ENCODE measurements around the gene HAPSTR1.
A peak's percentile ranks its signal among the peaks of the same experiment; 100 is the strongest.
"Not testable (repeated sequence)": the region's sequence is repeated elsewhere in the genome, so short reads cannot be mapped to it uniquely, and the experiment has no call there.

Gene HAPSTR1, protein sequence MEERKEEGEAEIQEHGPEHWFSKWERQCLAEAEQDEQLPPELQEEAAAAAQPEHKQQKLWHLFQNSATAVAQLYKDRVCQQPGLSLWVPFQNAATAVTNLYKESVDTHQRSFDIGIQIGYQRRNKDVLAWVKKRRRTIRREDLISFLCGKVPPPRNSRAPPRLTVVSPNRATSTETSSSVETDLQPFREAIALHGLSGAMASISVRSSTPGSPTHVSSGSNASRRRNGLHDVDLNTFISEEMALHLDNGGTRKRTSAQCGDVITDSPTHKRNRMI

DNA sequence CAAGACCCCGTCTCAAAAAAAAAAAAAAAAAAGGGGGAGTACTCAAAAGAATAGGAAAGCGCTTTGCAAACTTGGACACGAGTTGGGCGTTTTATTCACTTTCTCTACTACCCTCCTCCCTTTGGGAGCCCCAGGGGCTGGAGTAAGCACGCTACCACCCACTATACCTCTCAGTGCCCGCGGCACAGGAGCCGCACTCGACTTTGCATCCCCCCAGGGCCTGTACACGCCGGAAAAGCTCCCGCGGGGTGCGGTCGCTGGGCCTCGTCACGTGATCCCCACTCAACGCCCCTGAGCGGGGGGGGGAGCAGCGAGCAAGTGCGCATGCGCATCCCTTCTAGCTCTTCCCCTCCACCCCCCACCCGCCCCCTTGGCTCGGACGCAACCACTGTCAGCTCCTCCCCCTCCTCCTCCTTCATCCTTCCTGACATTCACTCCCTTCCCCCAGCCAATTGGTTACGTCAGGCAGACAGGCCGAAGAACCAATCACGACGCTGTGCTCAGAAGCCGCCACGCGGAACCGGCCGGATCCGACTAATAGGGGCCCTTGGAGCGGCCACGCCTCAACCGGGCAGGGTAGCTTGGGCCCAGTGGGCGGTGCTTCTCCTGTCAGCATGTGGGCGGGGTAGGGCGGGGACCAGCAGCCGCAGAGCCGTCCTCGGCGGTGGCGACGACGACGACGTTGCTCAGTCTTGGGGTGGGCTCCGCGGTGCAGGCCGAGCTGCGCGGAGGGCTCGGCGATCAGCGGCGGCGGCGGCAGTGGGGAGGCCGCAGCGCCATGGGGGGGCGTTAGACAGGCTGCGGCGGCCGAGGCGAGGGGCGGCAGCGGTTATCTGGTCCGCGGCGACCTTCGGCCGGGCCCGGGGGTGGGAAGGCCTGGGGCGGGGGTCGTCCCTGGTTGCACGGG, at the start of gene HAPSTR1:
HAPSTR1 (plus strand) TSS at position 685 of the 907 bp plus-strand sequence. CDS start 401 bp downstream, outside the sequence.
- DNase-seq, result peak; percentile 93

DNA sequence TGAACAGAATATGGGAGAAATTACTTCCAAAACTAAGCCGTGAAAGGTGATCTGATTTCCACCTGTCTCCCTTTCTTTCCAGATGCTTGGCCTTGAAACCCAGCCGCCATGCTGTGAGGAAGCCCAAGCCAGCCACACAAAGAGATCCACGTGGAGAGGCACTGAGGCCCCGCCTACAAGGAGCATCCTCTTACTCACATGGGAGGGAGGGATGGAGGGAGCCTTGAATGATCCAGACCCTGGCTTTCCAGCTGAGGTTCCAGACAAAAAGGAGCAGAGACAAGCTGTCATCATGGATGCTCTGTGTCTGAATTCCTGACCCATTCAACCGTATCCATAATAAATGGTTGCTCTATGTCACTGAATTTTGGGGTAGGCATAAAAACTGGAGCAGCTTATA, 48.9 kb upstream of the HAPSTR1 start:
- DNase-seq, result no peak

DNA sequence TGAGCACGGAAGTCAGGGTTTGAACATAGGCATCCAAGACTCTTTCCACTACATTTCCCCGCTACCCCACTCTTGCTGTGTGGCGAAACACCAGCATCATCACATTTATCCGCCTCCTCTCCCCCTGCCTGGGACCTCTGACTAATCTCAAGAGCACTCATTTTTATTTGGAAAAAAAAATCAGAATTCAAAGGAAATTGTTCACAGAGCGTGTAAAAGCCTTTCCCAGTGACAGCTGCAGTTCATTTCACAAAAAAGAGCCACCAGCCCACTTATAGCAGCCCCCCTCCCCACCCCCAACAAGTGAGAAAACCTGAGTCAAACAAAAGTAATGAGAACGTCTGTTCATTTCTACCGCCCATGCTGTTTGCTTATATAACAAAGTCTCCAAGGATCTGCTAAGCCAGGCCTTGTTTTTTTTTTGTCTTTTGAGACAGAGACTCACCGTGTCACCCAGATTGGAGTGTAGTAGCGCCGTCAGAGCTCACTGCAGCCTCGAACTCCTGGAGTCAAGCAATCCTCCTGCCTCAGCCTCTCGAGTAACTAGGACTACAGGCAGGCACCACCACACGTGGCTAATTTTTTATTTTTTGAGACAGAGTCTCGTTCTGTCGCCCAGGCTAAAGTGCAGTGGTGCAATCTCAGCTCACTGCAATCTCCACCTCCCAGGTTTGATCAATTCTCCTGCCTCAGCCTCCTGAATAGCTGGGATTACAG, 48.3 kb upstream of the HAPSTR1 start:
- DNase-seq, result no peak

DNA sequence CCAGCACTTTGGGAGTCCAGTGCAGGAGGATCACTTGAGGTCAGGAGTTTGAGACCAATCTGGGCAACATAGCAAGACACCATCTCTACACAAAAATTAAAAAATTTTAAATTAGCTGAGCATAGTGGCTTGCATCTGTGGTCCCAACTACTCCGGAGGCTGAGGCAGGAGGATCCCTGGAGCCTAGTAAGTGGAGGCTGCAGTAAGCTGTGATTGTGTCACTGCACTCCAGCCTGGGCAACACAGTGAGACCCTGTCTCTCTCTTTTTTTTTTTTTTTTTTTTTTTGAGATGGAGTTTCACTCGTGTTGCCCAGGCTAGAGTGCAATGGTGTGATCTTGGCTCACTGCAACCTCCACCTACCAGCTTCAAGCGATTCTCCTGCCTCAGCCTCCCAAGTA, 45.9 kb upstream of the HAPSTR1 start:
- DNase-seq, result not testable (repeated sequence)

DNA sequence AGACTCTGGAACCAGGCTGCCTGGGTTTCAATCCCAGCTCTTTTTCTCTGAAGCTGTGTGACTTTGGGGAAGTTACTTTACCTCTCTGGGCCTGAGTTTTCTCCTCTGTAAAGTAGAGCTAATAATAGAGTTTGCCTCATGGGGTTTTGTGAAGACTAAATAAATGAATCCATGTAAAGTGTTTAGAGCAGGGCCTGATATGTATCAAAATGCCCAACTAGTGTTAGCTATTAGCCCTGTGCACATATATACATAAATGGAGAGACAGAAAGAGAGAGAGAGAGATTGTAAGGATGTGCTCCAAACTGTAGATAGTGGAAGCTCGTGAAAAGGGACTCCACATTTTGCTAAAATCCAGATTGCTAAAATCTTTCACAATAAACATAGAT, 44.8 kb upstream of the HAPSTR1 start:
- no peak for DNase-seq

DNA sequence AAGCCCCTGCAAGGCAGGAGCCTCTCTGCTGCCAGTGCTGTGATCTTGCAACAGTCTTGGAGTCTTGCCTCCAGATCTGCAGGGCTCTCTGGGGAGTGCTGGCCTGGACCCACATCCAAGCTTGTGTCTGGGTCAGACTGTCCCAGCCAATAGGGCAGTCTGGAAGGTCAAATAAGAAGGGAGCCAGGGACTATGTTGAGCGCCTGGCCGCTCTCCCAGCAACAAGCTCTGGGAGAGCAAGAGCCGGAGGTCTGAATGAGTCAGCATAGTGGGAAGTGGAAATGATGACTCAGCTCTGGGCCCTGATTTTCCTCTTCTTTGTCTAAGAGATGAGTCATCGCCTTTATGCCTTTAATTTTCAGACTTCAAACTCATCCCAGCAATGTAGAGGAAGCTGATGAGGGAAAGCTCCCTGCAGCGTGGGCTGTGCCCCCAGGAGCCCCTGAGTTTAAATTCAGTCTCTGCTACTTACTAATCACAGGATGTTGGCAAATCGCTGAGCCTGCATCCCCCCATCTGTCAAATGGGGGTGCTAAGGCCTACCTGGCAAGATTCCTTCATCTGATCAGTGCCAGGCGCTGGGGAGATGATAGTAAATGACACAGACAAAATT, 43.6 kb upstream of the HAPSTR1 start:
- peak; percentile 40 for DNase-seq

DNA sequence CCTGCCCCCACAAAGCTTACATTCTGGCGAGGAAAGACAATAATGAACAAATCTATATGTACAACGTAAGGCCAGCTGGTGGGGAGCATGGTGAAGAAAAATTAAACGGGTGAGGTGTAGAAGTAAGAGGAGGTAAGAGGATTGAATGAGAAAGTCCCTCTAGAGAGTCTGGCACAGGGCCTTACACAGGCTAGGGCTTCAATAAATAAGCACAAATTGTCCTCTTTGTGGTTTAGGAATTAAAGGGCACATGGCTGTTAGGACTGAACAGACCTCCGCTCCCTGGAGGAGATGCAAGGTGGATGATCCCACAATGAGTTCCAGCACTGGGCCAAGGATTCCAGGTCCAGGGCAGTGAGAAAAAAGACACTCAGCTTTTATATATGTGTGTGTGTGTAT, 43.1 kb upstream of the HAPSTR1 start:
- DNase-seq, result no peak

DNA sequence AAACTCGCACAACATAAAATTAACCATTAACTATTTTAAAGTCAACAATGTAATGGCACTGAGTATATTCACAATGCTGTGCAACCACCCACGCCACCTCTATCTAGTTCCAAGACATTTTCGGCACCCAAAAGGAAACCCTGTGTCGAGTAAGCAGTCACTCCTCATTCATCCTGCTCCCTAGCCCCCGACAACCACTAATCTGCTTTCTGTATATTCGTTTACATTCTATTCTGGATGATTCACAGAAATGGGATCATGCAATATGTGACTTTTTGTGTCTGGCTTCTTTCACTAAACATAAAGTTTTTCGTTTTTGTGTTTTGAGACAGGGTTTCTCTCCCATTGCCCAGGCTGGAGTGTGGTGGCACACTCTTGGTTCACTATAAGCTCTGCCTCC, 42.2 kb upstream of the HAPSTR1 start:
- no peak for DNase-seq

DNA sequence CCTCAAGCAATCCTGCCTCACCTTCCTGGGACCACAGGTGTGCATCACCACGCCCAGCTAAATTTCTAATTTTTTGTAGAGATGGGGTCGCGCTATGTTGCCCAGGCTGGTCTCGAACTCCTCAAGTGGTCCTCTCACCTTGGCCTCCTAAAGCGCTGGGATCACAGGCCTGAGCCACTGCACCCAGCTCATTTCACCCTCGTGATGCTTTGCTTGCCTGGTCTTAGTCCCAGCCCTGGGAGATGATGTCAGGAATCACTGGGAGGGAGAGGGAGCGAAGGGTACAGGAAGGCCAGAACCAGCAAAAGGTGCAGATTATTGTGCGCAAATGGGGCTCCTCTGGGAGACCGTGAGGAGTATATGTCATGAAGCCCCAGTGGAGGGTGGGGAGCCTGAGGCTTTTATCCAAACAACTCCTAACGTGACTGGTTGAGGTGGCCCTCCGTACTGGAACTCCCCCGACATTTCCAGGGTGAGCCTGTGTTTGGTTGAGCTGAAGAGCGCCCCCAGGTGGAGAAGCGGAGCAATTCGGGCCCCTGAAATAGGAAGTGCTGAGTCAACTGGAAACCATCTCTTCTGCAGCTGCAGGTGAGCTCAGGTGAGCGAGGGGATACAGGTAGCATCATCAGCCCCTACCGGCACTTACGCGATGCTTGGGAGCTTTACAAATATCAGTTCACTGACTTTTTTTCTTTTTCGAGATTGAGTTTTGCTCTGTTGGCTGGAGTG, 41.2 kb upstream of the HAPSTR1 start:
- no peak for DNase-seq

DNA sequence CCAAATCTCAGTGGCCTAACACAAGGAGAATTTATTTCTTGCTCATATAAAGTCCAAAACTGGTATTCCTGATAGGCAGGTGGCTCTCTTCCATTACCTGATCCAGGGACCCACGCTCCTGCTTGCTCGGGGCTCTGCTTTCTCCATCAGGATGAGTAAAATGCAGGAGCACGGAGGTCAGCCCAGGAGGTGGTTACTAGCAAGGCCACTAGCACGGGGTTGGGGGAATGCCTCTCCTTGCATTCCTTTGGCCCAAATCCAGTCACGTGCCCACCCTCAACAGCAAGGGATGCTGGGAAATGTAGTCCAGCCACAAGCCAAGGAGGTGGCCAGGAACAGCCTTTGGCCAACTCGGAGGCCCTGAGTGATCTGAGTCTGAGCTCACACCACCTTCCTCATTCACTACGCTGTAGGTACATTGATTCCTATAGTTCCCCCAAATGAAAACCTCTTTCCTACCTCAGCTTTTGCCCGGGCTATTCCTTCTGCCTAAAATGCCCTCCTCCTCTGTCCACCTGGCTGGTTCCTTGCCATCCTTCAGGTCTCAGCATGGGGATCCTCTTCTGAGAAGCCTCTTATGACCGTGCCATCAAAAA, 38.3 kb upstream of the HAPSTR1 start:
- no peak for DNase-seq

DNA sequence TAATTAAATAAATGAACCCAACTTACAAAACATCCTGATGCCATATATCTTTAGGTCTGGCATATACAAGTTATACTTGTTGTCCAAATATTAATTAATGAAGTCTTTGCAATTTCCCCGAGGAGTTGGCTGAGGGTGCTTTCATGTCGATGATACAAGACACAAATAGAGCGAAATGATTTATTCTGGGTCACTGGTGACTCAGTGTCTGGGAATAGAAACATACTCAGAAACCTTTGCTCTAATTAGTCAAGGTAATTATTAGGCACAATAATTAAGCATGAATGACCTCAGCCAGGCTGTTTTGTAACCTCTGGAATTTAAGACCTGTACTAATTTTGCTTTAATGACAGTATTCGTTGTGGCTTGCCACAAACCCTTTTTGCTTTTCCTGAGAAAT, 37.0 kb upstream of the HAPSTR1 start:
- no peak for DNase-seq

DNA sequence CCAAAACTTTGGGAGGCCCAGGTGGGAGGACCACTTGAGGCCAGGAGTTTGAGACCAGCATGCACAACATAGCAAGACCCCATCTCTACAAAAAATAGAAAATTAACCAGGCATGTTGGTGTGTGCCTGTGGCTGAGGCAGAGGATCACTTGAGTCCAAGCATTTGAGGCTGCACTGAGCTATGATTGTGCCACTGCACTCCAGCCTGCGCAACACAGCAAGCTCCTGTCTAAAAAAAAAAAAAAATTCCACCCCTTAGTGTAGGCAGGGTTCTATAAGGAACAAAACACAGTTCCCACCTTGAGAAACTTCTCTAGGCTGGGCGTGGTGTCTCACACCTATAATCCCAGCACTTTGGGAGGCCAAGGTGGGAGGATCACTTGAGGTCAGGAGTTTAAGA, 36.3 kb upstream of the HAPSTR1 start:
- DNase-seq, result no peak

DNA sequence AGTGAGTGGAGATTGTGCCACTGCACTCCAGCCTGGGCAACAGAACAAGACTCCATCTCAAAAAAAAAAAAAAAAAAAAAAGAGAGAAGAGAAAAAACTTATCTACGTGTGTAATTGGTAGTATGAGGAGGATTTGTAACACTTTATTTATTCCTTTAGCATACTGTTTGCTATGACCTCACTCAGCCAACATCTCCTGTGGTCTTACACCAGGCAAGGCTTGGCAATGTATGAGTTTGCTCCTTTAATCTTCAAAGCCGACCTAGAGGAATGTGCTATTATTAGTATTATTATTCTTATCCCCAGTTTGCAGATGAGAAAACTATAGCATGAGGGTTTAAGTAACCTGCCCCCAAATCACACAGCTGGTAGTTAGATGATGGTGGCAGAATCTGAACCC, 35.8 kb upstream of the HAPSTR1 start:
- DNase-seq, result no peak

DNA sequence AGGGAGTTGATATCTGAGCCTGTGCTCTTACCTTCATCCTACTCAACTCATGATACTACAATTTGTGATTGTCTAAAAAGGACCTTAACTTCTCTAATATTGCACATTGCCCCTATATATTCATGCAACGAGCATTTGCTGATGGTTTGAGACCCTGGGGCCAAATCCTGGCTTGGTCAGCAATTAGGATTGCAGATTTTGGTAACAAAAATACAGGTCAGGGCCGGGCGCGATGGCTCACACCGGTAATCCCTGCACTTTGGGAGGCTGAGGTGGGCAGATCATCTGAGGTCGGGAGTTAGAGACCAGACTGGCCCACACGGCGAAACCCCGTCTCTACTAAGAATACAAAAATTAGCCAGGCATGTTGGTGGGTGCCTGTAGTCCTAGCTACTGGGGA, 35.4 kb upstream of the HAPSTR1 start:
- no peak for DNase-seq

DNA sequence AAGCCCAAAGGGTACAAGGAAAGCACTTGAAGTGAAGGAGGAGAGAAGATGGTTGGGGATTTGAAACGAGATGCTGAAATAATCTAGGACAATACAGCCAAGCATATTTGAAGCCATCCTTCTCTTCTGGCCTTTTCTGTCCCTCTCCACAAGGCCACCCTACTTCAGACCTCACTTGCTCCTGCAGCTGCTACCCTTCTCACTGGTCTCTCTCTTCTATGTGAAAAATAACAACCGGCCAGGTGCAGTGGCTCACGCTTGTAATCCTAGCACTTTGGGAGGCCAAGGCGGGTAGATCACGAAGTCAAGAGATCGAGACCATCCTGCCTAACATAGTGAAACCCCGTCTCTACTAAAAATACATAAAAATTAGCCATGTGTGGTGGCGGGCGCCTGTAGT, 33.2 kb upstream of the HAPSTR1 start:
- DNase-seq, result no peak

DNA sequence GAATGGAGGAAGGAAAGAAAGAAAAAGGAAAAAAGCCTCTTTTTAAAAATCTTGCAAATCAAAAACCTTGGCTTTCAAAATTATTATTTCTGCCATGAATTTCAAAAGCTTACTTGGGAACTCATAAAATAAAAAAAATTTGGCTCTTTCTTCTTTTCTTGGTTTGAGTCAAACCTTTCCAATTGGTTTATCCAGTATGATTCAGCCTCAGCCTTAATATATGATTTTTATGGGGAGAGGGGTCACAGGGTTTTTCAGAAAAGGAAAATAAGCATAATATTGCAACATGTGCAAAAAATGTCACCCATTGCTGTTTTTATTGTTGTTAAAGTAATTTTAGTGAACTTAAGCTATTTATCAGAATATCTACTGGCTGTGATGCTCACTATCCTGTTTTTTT, 31.2 kb upstream of the HAPSTR1 start:
- DNase-seq, result no peak

DNA sequence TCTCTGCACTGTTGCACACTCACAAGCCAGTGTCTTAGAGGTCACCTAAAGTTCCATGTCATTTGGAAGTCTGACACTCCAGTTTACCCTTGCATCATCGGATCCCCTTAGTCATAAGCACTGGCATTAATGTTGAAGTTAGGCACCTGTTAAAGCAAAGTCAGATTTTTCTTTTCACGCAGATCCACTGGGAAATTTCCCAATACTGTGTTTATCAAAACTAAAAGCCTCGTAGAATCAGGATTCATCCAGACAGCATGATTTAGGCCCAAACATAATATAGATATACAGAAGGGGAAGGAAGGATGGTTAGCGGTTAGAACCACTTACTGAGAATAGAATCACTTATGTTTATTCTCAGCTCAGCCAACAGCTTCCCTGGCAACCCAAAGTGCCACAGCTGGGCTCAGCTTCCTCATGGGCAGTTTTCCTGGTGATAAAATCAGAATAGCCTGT, 30.1 kb upstream of the HAPSTR1 start:
- peak; percentile 21 for DNase-seq

DNA sequence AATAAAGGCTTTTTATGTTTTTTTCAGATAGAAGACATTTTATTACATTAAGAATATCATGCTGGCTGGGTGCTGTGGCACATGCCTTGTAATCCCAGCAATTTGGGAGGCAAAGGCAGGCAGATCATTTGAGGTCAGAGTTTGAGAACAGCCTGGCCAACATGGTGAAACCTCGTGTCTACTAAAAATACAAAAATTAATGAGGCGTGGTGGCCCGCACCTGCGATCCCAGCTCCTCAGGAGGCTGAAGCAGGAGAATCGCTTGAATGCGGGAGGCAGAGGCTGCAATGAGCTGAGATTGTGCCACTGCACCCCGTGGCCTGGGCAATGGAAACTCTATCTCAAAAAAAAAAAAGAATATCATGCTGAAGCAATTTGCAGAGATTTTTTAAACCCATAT, 29.1 kb upstream of the HAPSTR1 start:
- no peak for DNase-seq

DNA sequence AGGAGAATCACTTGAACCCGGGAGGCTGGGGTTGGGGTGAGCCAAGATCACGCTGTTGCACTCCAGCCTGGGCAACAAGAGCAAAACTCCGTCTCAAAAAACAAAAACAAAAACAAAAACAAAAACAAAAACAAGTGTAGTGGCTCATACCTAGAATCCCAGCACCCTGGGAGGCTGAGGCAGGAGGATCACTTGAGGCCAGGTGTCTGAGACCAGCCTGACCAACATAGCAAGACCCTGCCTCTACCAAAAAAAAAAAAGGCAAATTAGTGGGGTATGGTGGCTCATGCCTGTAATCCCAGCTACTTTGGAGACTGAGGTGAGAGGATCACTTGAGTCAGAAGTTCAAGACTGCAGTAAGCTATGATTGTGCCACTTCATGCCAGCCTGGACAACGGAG, 26.4 kb upstream of the HAPSTR1 start:
- DNase-seq, result no peak

DNA sequence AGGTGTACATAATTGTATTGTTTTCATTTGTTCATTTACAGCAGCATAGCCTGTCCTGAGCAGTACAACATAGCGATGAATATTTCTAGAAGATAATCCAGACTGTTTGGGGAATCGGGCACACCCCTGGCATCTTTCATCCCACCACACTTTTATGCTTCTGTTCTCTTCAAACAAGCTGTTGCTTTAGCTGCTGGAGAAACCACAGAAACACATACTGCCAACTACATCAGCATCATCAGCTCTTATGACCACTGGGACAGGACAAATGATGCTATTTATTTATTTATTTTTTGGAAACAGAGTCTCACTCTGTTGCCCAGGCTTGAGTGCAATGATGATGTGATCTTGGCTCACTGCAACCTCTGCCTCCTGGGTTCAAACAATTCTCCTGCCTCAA, 22.6 kb upstream of the HAPSTR1 start:
- no peak for DNase-seq

DNA sequence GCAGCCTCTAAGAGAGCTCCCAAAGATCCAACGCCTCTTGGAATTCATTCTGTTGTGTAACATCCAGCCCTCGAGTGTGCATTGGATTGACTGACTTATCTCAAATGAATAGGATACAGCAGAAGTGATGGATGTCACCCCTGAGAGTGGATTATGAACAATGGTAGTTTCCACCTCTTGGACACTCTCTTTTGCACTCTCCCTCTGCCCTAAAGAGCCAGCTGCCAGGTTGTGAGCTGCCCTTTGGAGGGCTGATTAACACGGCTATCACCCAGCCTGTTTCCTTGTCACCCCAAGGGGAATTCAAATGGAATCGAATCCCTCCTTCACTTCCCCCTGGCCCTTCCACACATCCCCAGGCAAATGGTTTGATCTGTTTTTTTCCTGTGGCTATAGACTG, 21.2 kb upstream of the HAPSTR1 start:
- no peak for DNase-seq

DNA sequence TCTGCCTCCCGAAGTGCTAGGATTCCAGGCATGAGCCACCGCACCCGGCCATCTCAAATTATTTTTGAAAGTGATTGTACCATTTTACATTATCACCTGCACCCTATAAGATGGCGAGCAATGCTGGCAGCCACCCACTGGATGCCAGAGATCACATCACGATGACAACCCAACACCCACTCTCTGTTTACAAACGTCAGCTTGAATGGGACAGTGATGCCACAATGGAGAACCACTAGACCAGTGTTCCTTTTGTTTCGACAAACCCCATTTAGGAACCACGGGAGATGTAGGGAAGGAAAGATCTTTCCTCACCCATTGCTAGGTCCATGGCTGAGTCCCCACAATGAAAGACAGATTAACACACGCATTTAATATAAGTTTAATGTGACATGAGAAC, 20.1 kb upstream of the HAPSTR1 start:
- DNase-seq, result no peak
